HUES6 (cell line): Measurements from ENCODE around the gene RAPGEF6.
"Not testable (repeated sequence)": the region's sequence is repeated elsewhere in the genome, so short reads cannot be mapped to it uniquely, and the experiment has no call there.

Source experiments
- H3K27ac ChIP-seq: 2 replicates; pipeline ENCODE4 v1.7.0; 2013; ENCODE audit warnings: low read depth, mild to moderate bottlenecking, low read length, inconsistent platforms
- H3K27me3 ChIP-seq: 2 replicates; pipeline ENCODE4 v1.6.1; 2013; ENCODE audit warnings: low read length; ENCODE audit not compliant: control insufficient read depth, insufficient read depth
- H3K36me3 ChIP-seq: 2 replicates; pipeline ENCODE4 v1.6.1; 2013; ENCODE audit warnings: low read length; ENCODE audit not compliant: control insufficient read depth, insufficient read depth
- H3K4me1 ChIP-seq: 2 replicates; pipeline ENCODE4 v1.6.1; 2013; ENCODE audit warnings: low read length; ENCODE audit not compliant: control insufficient read depth, insufficient read depth
- H3K4me3 ChIP-seq: 2 replicates; pipeline ENCODE4 v1.5.1; 2013; ENCODE audit warnings: low read depth, low read length
- H3K9ac ChIP-seq: one replicate; pipeline ENCODE4 v1.6.1; 2013; ENCODE audit warnings: mild to moderate bottlenecking, low read length
- H3K9me3 ChIP-seq: 2 replicates; pipeline ENCODE4 v1.6.1; 2013; ENCODE audit warnings: low read depth, low read length; ENCODE audit not compliant: control insufficient read depth, insufficient read depth

Gene RAPGEF6

GRCh38 chr5:131608597-131608996 lies 26.4 kb downstream of the RAPGEF6 start:
- no peak overlapping the region for H3K4me3 ChIP-seq
- no peak overlapping the region for H3K9ac ChIP-seq
- peaks cover 12% of the 10 kb centered on the region; the same call in 1 of the 2 replicates for H3K4me1 ChIP-seq
- no peaks in the 10 kb centered on the region for H3K9me3 ChIP-seq
- H3K27me3 ChIP-seq = no peaks in the 10 kb centered on the region
- no peak overlapping the region for H3K27ac ChIP-seq
- 0 out of 2 replicates have a peak, but pooled peaks cover 3% of the 10 kb centered on the region for H3K36me3 ChIP-seq

GRCh38 chr5:131607903-131608540 lies 27.0 kb downstream of the RAPGEF6 start:
- no peaks in the 10 kb centered on the region for H3K27me3 ChIP-seq
- peaks cover 3% of the 10 kb centered on the region; the same call in 1 of the 2 replicates for H3K36me3 ChIP-seq
- H3K27ac ChIP-seq = no peak overlapping the region

GRCh38 chr5:131607418-131607817 lies 27.6 kb downstream of the RAPGEF6 start:
- Histone ChIP-seq H3K9ac (no peak overlapping the region), H3K27me3 (no peaks in the 10 kb centered on the region), H3K9me3 (no peaks in the 10 kb centered on the region), H3K4me1 (peaks cover 12% of the 10 kb centered on the region; the same call in 1 of the 2 replicates), H3K27ac (no peak overlapping the region), H3K36me3 (peaks cover 9% of the 10 kb centered on the region), H3K4me3 (no peak overlapping the region)

More at GRCh38 chr5:131607903-131608540, 27.0 kb downstream of the RAPGEF6 start:
- no peak overlapping the region for H3K9ac ChIP-seq
- H3K4me3 ChIP-seq = no peak overlapping the region
- H3K4me1 ChIP-seq = peaks cover 12% of the 10 kb centered on the region; the same call in 1 of the 2 replicates
- H3K9me3 ChIP-seq = no peaks in the 10 kb centered on the region

- no peak overlapping the region for H3K9ac ChIP-seq
- no peaks in the 10 kb centered on the region for H3K27me3 ChIP-seq
- H3K9me3 ChIP-seq = no peaks in the 10 kb centered on the region
- no peak overlapping the region for H3K4me3 ChIP-seq
- peaks cover 4% of the 10 kb centered on the region; the same call in 1 of the 2 replicates for H3K4me1 ChIP-seq
- H3K27ac ChIP-seq = no peak overlapping the region
- peaks cover 9% of the 10 kb centered on the region for H3K36me3 ChIP-seq
These were observed 29.9 kb downstream of the RAPGEF6 start for GRCh38 chr5:131605086-131605485.

GRCh38 chr5:131595088-131596033 lies 39.7 kb downstream of the RAPGEF6 start:
- Histone ChIP-seq H3K27me3 (no peaks in the 10 kb centered on the region), H3K36me3 (0 out of 2 replicates have a peak, but pooled peaks cover 5% of the 10 kb centered on the region), H3K4me1 (no peaks in the 10 kb centered on the region), H3K9me3 (peaks cover 7% of the 10 kb centered on the region), H3K27ac (no peak overlapping the region), H3K4me3 (no peak overlapping the region), H3K9ac (no peak overlapping the region)

GRCh38 chr5:131593921-131594320 lies 41.1 kb downstream of the RAPGEF6 start:
- H3K27me3 ChIP-seq = no peaks in the 10 kb centered on the region
- H3K9ac ChIP-seq = no peak overlapping the region
- peaks cover 7% of the 10 kb centered on the region for H3K9me3 ChIP-seq
- peaks cover 2% of the 10 kb centered on the region; the same call in 1 of the 2 replicates for H3K4me1 ChIP-seq
- H3K4me3 ChIP-seq = no peak overlapping the region
- H3K36me3 ChIP-seq = 0 out of 2 replicates have a peak, but pooled peaks cover 5% of the 10 kb centered on the region
- H3K27ac ChIP-seq = no peak overlapping the region

- H3K4me1 ChIP-seq, H3K27ac ChIP-seq: not testable (repeated sequence)
These were observed 41.6 kb downstream of the RAPGEF6 start for GRCh38 chr5:131593436-131593835.

GRCh38 chr5:131589510-131590348 lies 45.3 kb downstream of the RAPGEF6 start:
- no peak overlapping the region for H3K27ac ChIP-seq
- H3K36me3 ChIP-seq = no peaks in the 10 kb centered on the region
- H3K9me3 ChIP-seq = no peaks in the 10 kb centered on the region
- H3K27me3 ChIP-seq = no peaks in the 10 kb centered on the region
- peaks cover 2% of the 10 kb centered on the region; the same call in 1 of the 2 replicates for H3K4me1 ChIP-seq
- no peak overlapping the region for H3K4me3 ChIP-seq
- no peak overlapping the region for H3K9ac ChIP-seq

More at GRCh38 chr5:131593436-131593835, 41.6 kb downstream of the RAPGEF6 start:
- H3K27me3 ChIP-seq, H3K9ac ChIP-seq, H3K9me3 ChIP-seq, H3K36me3 ChIP-seq, H3K4me3 ChIP-seq: not testable (repeated sequence)

GRCh38 chr5:131587541-131587940 lies 47.5 kb downstream of the RAPGEF6 start:
- no peaks in the 10 kb centered on the region; the same call in 1 of the 2 replicates for H3K9me3 ChIP-seq
- H3K27me3 ChIP-seq = no peaks in the 10 kb centered on the region
- no peaks in the 10 kb centered on the region for H3K36me3 ChIP-seq
- H3K4me3 ChIP-seq = no peak overlapping the region
- no peak overlapping the region for H3K27ac ChIP-seq
- H3K9ac ChIP-seq = no peak overlapping the region
- H3K4me1 ChIP-seq = peaks cover 6% of the 10 kb centered on the region; the same call in 1 of the 2 replicates

- H3K4me1 ChIP-seq = 0 out of 2 replicates have a peak, but pooled peaks cover 3% of the 10 kb centered on the region
- H3K9me3 ChIP-seq = peaks cover 26% of the 10 kb centered on the region
- no peak overlapping the region for H3K9ac ChIP-seq
- peaks cover 5% of the 10 kb centered on the region for H3K36me3 ChIP-seq
- H3K27ac ChIP-seq = no peak overlapping the region
- no peaks in the 10 kb centered on the region for H3K27me3 ChIP-seq
- no peak overlapping the region for H3K4me3 ChIP-seq
These were observed 53.3 kb downstream of the RAPGEF6 start for GRCh38 chr5:131581702-131582101.
